HG03439 (cell line): ENCODE data around the gene SUPT20HL1.
A peak's percentile ranks its signal among the peaks of the same experiment; 100 is the strongest.
"Not testable (repeated sequence)": the region's sequence is repeated elsewhere in the genome, so short reads cannot be mapped to it uniquely, and the experiment has no call there.

Source experiments
- ATAC-seq: cut with Tn5 transposase; IDR thresholded peaks from one replicate; pipeline ENCODE4 v1.9.1; 2021; ENCODE audit warnings: mild to moderate bottlenecking, moderate library complexity; ENCODE audit not compliant: unreplicated experiment

Gene SUPT20HL1

DNA sequence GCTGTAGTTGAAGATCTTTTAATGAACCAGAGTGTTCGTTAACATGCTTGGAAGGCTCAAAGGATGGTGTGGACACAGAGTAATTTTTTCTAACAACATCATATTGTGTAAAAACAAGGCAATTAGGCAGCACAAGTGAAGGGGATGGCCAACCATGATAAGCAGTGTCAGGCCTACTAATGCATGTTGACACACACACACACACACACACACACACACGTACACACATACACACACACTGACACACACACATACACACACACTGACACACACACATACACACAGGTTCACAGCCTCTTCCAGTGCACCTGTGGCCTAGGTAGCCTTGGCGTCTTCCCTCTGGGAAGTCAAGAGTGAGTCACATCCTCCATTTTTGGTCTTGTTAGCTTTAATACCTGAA is at the start of gene SUPT20HL1:
Gene SUPT20HL1 (plus strand): TSS at position 368 of the 400 bp plus-strand sequence. CDS start 2,122 bp downstream, outside the sequence.
- ATAC-seq: no peak

DNA sequence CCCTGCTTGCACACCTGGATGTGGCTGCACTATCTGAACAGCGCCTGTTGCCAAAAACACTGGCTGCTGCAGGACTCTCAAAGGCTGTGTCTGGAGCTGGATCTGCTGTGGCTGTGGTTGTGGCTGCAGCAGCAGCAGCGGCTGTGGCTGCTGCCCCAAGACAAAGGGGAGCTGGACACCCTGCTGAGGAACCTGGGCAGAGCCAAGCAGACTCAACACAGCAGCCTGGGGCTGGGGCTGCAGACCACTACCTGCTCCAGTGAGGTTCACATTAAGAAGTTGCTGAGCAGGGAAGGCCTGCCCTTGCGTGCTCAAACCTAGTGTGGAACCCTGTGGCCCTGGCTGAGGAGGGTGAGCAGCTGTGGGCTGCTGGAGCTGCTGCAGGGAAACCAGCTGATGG is 49.5 kb upstream of the SUPT20HL1 start:
- ATAC-seq: not testable (repeated sequence)

DNA sequence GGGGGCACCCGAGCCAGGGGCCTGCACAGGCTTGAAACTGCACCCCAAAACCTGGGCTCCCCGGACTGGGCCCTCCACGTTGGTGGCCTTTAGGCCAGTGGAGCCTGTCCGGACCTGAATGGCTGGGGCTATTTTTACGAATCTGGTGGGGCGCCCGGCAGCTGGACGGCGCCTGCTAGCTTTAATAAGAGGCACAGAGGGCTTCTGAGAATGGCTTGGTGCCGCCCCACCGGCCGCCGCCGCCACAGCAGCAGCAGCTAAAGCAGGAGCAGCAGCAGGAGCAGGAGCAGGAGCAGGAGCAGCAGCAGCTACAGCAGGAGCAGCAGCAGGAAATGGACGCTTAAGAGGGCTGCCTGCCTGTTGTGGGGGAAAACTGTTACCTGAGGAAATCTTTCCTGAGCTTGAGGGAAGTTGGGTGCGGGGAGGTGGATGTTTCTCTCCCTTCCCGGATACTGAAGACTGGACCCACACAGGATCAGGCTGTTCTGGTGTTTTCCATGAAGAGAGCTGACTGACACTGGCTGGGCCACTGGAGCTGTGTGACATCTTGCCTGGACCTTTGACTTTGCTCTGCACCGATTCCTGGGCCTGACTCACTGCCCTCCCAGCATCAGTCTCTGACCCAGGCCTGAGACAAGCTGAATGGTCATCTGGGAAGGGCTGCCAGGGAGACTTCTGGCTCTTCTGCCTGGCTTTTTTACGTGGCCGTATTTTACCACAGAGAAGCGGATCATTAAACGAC is 48.8 kb upstream of the SUPT20HL1 start:
- not testable (repeated sequence) for ATAC-seq

DNA sequence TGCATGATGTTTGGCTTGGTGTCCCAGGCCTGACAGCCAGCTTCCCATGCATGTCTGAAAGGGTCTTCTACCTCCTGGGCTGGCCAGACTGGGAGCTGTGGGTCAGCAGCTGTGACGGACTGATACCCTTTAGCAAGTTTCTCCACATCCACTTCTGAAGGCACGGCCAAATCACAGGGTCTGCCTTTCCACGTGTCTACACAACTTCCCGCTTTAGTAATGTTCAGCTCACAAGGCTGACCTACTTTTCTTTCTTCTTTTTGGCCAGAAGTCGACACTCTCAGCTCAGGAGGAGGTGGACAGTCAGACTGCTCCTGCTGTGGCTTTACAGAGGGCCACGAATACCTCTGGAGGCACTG is 48.2 kb upstream of the SUPT20HL1 start:
- ATAC-seq: not testable (repeated sequence)

DNA sequence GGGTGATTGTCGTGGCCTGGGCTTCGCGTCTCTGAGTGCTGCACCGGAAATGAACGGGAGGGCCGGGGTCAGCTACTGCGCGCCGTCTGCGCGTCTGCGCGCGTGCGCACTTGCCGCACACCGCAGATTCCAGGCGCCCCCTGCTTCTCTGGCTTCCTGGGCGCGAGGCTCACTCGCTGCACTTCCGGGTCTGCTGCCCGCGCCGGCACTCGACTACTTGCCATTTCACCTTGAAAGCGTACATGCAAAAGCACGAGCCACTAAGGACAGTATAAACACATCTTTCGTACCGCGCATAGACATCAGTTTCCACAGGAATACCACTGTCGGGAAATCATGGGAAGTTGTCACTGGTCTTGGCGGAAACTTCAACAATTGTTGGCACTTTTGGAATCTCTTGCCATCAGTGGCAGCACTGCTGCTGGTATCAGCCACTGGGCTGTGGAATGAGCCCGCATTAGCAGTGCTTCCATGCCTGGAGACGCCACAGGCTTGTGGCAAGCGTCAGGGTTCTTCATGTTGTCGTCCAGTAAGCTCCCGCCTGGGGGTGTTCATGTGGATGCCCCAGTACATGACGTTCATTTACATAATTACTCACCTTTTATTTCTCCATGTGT is 46.3 kb upstream of the SUPT20HL1 start, which contains the start of gene SUPT20HL2:
Gene SUPT20HL2 (minus strand): TSS at position 51 of the 617 bp plus-strand sequence. CDS start 754 bp downstream, outside the sequence.
- no peak for ATAC-seq

DNA sequence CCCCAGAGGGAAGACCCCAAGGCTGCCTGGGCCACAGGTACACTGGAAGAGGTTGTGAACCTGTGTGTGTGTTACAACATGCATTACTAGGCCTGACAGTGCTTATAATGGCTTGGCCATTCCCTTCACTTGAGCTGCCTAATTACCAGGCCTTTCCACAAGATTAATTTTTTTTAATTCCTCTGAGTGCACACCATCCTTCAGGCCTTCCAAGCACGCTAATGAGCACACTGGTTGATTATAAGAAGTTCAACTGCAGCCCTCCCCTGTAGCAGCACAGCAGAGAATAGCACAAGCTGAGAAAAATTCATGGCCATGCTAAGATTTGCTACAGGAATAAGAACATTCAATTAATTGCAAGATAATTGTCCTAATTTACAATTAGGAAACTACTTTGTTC is 44.3 kb upstream of the SUPT20HL1 start:
- ATAC-seq: no peak

DNA sequence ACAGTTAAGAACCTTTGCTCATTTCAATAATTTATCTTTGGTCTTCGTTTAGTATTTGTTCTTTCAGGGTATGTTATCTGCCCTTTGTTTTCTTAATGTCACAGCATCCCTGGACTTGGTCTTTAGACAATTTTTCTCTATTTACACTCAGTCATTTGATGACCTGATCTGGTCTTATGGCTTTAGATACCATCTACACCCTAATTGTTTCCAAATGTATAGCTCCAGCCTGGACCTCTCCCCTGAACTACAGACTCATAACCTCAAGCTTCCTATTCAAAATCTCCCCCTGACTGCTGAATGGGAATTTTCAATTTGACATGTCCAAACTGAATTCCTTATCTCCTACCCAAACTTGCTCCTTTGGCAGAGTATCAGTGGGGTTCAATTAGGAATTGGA is 42.9 kb upstream of the SUPT20HL1 start:
- no peak for ATAC-seq

DNA sequence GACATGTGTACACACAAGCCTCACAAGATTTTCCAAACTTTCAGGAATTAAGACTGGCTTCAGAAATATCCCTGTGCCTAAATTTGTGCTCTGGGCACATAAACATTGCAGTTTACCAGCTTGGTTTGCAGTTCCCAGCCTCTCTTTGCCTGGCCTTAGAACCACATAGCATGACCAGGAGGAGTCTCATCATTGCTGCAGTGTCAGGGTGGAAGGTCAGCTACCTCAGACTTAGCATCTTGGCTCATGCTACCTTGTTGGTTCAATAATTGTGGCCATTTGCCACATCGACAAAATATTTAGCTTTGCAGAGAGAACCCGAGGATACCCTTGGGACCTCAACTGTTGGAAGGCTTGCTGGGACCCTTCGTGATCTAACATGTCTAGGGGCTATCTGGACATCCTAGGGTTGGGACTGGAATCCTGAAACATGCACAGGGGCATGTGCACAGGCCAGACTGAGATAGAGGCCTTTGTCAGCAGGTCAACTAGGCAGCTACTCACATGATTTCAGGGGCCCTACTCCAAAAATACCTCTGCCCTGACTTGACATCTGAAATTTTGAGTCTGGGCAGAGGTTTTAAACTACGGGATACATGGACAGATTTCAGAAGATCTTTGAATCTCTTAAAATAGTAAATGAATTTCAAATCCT is 38.6 kb upstream of the SUPT20HL1 start:
- ATAC-seq: no peak

DNA sequence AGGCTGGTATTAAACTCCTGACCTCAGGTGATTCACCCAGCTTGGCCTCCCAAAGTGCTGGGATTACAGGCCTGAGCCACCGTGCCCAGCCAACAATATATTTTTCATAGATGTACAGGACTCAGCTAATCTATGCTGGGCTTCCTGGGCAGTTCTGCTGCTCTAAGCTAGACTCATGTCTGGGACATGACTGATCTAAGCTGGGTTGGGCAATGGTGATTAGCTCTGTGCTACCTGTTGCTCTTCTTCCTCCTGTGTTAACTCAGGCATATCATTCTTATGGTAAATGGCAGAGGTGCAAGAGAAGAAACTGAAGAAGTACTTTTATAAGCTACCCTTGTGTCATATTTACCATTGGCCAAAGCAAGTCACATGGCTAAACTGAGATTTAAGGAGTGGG is 35.2 kb upstream of the SUPT20HL1 start:
- ATAC-seq: no peak

DNA sequence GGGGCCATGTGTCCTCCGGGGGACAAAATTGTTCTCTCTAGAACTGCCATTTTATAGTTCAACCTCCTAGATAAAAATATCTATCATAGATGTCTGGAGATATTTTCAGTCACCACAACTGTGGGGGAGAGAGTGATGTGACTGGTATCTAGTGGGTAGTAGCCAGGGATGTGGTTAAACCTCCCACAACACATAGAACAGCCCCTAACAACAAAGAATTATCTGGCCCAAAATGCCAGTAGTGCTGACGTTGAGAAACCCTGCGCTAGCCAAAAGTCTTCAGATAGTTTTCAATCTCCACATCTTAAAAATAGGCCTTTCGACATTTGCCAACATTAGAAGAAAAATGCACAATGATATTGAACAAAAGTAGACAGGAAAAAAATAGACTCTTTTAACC is 27.6 kb upstream of the SUPT20HL1 start:
- no peak for ATAC-seq

DNA sequence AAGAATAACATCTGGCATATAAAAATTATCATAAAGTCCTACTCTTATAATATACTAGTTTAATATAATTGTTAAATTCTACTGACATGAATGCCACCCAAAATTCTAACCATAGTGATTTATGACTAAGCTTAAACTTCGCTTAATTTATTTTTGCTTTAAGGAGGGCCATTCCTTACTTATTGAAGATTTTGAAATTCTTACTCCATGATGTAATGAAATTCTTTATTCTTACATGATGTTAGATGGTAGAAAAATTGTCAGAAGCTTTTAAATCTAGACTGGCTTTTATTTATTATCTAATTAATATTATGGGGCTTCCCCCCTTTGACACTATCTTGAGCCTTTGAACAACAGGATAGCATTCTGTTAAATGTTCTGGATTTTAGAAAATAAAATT is 27.1 kb upstream of the SUPT20HL1 start:
- no peak for ATAC-seq

DNA sequence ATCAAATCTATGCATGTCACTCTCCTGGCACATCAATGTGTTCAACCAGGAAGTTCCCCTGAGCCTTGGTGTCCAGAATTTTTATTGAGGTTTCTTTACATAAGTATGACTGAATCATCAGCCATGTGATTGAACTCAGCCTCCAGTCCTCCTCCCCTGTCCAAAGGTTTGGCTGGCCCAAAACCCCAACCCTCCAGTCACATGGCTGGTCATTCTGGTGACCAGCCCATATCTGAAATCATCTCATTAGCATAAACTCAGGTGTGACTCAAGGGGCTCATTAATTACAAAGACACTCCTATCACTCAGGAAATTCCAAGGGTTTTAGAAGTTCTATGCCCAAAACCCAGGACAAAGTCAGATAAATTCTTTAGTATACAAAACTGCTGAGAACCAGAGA is 26.0 kb upstream of the SUPT20HL1 start:
- ATAC-seq: no peak

DNA sequence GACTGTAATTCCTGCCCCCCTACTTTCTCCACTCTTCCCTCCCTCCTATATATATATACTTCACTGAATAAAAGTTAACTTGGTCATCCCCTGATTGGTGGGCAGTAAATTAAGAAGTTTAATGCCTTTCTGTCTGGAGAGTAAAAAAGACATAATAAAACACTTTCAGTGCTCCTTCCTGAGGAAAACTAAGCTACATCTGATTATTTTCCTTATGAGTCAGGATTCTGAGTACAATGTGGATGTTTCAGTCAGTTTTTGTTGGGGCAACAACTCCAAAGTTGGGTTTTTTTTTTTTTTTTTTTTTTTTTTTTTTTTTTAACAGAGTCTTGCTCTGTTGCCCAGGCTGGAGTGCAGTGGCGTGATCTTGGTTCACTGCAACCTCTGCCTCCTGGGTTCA is 24.6 kb upstream of the SUPT20HL1 start:
- ATAC-seq: no peak

DNA sequence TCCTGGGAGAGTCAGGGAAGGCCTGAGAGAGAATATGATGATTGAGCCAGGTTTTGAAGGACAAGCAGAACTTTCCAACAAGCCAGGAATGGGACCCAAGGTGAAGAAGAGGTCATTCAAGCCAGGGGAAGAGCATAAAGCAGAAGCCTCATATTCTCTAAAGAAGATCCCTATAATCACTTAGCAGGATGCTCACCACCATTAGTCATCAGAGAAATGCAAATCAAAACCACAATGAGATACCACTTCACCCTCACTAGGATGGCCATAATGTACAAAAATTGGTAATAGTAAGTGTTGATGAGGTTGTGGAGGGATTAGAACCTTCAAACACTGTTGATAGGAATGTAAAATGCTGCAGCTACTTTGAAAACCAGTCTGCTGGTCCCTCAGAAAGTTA is 20.5 kb upstream of the SUPT20HL1 start:
- no peak for ATAC-seq

DNA sequence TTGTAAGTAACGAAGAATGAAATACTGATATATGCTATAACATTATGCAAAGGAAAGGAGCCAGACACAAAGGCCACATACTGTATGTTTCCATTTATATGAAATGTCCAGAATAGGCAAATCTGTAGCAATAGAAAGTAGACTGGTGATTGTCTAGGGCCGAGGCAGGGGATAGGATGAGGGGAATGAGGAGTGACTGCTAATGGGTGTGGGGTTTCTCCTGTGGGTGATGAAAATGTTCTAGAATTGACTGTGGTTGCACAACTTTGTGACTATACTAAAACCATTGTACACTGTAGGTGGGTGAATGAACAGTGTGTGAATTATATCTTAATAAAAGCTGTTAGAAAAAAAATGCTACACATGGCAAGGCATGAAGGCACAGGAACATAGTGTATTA is 19.9 kb upstream of the SUPT20HL1 start:
- no peak for ATAC-seq

DNA sequence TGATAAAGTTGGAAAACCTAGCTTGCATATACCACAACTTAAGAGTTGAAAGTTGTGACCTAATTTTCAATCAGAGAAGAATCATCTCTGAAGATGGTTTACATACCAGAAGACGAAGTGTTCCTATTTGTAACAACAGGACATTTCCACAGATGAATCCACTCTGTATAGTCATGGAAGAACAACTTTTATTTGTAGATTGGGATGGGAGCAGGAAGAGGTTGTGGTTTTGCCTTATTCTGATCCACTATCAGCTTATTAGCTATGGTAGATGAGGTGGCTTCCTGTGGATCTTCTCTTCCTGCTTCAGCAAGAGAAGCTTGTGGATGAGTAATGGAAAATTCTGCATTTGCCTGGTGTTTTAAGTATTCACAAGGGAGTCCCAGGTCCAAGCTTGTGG is 18.6 kb upstream of the SUPT20HL1 start:
- ATAC-seq: no peak

DNA sequence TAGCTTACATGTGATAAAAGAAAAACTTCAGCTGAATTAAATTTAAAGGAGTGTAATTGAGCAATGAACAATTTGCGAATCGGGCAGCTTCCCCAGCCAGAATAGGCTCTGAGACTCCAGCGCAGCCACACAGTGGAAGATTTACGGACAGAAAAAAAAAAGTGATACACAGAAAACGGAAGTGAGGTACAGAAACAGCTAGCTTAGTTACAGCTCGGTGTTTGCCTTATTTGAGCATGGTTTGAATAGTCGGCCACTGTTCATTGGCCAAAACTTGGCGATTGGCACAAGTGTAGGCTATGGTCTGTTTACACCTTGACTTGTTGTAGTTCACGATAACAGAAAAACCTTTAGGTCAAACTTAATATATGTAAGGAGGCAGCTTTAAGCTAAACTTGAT is 16.7 kb upstream of the SUPT20HL1 start:
- peak; percentile 67 for ATAC-seq

DNA sequence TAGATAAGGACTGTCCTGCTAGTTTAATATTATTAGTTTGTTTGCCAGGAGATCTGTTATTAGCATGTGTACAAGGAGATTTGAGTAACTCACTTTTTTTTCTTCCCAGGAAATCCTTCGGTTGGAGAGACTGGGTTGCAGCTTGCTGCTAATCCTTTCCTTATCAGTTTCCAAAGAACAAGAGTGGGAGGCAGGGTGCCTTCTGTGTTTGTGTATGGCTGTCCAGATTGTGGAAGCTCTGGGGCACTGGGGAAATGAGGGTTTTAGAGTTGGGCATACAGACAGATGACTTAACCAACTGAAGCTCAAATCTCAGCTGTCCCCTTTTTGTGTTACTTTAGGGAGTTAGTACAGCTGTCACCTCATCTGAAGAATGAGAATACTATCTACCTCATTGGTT is 12.6 kb upstream of the SUPT20HL1 start:
- ATAC-seq: no peak

DNA sequence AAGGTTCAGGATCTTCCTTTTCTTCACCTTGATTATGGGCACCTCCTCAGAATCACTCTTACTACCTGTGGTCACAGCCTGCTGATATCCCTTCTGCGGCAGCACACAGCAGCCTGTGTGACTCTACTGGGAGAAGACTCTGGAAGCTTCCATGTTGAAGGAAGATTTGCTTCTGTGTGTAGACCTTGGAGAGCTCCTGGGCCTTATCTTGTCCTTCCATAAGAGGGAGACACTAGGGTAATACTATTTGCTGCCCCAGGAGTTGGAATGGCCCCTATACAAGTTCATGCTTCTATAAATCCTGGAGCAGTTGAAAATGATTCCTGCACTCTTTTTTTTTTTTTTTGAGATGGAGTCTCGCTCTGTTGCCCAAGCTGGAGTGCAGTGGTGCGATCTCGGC is 10.2 kb upstream of the SUPT20HL1 start:
- ATAC-seq: no peak

DNA sequence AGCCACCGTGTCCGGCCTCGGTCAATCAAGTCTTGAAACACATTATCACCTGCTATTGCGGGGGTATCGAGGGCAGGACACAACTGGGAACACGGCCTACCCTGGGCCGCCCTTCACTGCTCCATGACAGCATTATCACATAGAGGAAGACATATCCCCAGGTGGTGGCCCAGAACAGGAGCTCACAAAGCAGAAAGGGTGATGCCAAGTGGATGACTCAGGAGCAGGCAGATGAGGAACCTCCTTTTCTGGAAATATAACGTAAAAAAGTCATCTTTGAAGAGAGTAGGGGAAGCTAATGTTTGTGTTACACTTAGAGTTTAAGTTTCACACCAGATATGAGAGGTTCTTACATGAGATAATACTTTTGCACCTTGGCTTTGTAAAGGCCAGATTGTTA is 5.3 kb upstream of the SUPT20HL1 start:
- ATAC-seq: no peak

DNA sequence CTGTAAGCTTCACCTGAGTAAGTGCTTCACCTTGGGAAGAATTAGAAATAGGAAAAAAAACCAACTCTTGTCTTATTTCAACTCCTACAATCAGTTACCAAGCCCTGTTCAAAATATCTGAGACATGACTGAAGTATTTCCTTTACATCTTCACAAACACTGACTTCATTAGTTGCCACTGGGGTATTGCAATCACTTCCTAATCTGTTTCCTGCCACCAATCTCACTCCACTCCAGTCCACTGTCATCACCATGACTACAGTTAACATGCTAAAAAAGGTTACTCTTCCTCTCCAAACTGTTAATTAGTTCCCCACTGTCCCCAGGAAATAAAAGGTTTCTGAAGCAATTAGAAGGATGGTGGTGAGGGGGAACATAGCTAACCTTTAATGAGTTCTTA is 3.3 kb upstream of the SUPT20HL1 start:
- no peak for ATAC-seq

DNA sequence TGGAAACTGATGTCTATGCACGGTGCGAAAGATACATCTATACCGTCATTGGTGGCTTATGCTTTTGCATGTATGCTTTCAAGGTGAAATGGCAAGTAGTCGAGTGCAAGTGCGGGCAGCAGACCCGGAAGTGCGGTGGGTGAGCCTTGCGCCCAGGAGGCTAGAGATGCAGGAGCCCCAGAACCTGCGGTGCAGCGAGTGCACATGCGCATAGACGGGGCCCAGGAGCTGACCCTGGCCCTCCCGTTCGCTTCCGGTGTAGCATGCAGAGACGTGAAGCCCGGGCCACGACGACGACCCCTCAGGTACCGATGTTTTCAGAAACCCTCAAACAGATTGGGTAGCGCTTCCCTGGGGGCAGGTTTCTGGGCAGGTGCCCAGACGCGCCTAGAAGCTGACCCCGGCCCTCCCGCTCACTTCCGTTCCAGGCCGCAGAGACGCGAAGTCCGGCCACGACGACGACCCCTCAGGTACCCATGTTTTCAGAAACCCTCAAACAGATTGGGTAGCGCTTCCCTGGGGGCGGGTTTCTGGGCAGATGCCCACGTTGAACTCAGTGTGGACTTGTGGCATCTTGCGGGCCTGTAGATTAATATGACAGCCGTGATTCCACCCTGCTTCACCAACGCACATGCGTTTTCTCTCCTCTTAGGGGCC is 1.8 kb downstream of the SUPT20HL1 start:
- not testable (repeated sequence) for ATAC-seq
